GM18858 (cell line): ENCODE results near the gene ELF3.
"Not testable (repeated sequence)": the region's sequence is repeated elsewhere in the genome, so short reads cannot be mapped to it uniquely, and the experiment has no call there.

ENCODE experiments used
- ATAC-seq: cut with Tn5 transposase; IDR thresholded peaks from one replicate; pipeline ENCODE4 v1.9.1; 2021; ENCODE audit not compliant: unreplicated experiment

ELF3 gene

DNA sequence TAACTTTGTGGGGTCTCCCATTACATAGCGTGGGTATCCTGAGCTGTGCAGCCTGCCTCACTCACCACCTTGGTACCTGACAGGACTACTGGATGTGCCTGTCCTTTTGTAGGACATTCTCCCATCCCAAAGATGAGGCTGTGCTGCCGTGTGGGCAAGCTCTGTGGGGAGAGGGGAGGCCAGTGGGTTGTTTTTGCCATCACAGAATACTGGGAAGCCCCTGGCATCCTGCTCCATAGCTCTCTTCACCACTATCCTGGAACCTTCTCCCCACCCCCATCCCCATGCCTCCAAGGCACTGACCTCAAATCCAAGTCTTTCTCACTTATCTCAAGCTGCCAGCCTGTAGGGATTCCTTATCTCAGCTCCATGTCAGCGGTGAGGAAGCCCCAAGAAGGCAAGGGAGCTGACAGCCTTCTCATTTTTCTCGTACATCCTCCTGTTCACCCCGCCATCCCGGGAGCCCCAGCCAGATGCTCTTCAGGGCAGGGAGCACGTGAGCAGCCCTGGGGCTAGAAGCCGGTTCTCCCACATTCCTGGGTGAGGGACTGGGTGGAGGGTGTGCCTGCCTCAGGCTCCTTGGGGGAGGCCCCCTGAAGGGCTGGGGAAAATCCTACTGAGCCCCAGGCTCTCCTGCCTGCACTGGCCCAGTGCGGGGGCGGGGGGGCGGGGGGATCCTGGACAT lies 2.4 kb upstream of the ELF3 start:
- ATAC-seq = no peak

DNA sequence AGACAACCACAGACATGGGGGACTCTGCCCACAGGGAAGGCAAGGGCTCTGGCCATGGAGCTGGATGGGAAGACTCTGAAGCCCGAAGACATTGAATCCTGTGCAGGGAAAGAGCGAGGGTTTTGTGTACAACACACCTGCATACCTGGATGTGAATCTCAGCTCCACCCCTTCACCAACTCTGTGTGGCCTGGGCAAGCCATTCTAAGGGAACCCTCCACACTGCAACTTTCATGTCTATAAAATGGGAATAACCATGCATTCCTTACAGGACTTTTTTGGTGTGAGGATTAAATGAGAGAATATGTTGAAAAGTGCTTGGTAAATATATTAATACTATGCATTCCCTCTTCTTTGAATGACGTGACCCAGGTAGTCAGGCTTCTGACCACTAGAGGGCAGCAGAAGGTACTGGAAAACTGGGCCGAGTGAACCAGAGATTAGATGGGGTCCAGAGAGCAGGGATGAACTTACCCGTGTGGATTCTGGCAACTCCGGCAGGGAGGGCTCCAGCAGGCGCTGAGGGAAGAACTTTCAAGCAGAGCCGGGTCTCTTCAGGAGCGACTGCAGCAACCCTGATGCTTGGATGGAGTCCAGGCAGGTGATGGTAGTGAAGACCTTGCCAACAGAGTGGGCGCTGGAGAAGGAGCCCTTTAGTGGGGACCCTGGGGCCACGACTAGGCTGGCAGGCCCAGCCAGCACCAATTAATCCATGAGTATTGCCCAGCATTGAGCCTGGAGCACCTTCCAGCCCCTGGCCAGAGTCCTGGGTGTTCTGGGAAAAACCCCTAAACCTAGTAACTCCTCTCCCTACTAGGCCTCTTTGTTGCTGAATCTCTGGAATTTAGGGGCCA lies 834 bp upstream of the ELF3 start:
- ATAC-seq = no peak

DNA sequence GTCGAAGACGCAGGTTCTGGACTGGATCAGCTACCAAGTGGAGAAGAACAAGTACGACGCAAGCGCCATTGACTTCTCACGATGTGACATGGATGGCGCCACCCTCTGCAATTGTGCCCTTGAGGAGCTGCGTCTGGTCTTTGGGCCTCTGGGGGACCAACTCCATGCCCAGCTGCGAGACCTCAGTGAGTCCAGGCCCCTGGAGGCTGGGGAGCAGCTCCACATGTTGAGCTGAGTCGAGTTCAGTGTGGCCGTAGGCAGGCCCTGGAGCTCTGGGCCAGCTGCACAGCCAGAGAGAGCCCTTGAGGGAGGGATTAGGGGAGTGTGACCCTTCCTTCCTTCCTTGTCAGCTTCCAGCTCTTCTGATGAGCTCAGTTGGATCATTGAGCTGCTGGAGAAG lies 1.6 kb downstream of the ELF3 start:
- no peak for ATAC-seq

DNA sequence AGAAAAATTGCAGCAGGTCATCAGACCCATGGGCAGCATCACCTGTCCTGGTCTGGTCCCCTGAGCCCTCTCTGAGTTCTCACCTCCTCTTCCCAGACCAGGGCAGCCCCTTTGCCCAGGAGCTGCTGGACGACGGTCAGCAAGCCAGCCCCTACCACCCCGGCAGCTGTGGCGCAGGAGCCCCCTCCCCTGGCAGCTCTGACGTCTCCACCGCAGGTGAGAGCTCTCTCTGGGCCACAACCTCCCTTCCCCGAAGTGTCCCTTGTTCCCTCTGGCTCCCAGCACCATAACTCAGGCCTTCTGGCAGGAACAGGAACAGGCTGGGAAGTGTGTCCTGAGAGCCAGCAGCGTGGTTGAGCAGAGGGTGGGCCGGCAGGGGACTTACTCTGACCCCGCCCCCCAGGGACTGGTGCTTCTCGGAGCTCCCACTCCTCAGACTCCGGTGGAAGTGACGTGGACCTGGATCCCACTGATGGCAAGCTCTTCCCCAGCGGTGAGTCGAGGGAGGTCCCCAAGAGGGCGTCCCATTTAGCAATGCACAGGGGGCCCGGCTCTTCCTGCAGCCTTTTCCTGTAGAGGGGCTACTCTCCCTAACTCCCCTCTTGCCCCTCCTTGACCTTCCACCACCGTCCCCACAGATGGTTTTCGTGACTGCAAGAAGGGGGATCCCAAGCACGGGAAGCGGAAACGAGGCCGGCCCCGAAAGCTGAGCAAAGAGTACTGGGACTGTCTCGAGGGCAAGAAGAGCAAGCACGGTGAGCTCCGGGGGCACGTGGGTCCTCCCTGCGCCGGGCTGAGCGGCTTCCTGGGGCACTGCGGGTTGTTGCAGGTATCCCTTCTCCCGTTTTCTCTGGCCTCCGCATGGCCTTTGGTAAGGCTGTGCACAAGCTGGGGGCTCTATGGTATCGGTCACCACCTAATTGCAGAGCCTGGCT lies 2.4 kb downstream of the ELF3 start:
- no peak for ATAC-seq

DNA sequence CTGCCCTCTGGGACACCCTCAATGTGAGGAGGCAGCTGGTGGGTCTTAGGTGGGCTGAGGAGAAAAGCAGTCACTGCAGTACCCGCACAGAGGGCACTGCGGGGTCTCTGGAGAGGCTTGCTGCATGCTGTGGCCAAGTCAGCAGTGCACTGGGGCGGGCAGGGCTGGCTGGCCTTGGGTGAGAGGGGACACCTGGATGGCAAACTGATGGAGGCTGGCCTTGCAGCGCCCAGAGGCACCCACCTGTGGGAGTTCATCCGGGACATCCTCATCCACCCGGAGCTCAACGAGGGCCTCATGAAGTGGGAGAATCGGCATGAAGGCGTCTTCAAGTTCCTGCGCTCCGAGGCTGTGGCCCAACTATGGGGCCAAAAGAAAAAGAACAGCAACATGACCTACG lies 3.2 kb downstream of the ELF3 start:
- no peak for ATAC-seq

DNA sequence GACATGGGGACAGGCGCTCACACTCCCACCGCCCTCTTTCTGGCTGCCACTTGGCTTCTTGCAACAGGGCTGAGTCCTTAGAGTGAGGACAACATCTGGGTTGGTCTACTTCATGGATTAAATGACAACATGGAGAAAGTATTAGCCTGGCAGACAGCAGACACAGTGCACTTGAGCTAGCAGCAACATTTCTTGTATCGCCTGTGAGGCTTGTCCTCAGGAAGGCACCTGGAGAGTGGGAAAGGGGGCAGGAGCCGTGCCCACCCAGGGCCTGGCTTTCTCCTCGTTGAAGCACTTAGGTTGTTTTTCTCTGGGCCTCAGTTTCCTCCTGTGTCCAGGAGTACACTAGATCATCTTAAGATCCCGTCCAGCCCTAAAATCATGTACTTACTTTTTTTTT lies 3.7 kb downstream of the ELF3 start:
- ATAC-seq = no peak

DNA sequence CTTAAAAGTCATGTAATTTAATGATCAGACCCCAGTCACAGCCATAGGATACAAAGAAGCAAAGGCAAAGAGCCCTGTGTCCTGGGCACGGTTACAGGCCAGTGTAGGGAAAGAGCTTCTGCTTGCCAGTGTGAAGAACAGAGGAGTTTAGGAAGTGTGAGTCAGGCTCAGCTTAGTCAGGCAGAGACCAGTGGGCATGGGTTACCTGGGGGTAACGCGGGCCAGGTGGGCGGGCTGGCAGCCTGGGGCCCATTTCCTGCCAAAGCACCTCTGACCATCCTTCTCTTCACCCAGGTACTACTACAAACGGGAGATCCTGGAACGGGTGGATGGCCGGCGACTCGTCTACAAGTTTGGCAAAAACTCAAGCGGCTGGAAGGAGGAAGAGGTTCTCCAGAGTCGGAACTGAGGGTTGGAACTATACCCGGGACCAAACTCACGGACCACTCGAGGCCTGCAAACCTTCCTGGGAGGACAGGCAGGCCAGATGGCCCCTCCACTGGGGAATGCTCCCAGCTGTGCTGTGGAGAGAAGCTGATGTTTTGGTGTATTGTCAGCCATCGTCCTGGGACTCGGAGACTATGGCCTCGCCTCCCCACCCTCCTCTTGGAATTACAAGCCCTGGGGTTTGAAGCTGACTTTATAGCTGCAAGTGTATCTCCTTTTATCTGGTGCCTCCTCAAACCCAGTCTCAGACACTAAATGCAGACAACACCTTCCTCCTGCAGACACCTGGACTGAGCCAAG lies 4.7 kb downstream of the ELF3 start:
- ATAC-seq = no peak

DNA sequence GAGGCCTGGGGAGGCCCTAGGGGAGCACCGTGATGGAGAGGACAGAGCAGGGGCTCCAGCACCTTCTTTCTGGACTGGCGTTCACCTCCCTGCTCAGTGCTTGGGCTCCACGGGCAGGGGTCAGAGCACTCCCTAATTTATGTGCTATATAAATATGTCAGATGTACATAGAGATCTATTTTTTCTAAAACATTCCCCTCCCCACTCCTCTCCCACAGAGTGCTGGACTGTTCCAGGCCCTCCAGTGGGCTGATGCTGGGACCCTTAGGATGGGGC lies 5.2 kb downstream of the ELF3 start:
- no peak for ATAC-seq

DNA sequence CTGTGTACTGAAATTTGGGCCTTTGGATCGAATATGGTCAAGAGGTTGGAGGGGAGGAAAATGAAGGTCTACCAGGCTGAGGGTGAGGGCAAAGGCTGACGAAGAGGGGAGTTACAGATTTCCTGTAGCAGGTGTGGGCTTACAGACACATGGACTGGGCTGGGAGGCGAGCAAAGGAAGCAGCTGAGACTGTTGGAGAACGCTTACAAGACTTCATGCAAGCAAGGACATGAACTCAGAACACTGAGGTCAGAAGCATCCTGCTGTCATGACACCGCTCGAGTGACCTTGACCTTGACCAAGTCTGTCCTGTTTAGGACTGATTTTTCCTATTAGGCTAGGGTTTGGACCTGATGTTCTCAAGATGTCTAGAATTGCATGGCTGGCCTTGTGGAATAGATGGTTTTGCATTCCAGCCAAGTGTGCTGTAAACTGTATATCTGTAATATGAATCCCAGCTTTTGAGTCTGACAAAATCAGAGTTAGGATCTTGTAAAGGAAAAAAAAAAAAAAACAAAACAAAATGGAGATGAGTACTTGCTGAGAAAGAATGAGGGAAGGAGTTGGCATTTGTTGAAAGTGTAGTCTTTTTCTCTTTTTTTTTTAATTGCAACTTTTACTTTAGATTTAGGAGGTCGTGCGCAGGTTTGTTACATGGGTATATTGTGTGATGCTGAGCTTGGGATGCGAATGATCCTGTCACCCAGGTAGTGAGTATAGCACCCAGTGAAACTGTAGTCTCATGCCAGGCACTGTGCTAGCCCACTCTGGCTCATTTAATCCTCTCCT lies 5.8 kb downstream of the ELF3 start:
- ATAC-seq = no peak

DNA sequence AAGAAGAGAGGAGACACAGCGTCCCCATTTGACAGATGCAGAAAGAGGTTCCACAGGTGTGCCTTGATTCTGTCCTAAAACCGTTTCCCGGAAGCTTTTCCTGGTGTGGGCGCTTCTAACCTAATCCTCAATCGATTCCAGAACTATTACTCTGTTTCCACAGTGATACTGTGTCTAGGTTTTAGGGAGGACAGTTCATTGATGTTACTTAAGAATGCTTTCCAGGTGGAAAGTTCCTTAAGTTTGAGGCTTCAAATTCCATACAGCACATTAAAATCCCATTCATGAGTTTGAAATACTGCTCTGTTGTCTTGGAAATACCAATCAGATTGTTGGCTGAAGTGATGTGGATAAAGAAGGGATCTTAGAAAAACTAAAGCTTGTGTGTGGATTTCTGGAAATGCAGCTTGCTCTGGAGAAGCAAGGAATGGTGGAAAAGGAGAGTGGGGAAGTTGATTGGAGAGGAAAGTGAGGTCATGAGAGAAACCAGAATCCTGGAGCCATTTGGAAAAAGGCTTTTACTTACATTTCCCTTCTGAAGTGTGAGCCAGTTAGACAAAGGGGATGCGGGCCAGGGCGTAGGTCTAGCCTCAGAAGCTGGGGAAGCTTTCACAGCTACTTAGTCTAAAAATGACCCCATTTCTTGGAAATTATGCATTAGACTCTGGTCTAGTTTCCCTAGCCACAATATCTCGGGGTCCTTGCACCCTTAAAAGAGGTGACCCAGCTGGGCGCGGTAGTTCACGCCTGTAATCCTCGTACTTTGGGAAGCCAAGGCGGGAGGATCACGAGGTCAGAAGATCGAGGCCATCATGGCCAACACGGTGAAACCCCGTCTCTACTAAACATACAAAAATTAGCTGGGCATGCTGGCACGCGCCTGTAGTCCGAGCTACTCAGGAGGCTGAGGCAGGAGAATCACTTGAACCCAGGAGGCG lies 6.7 kb downstream of the ELF3 start:
- no peak for ATAC-seq

DNA sequence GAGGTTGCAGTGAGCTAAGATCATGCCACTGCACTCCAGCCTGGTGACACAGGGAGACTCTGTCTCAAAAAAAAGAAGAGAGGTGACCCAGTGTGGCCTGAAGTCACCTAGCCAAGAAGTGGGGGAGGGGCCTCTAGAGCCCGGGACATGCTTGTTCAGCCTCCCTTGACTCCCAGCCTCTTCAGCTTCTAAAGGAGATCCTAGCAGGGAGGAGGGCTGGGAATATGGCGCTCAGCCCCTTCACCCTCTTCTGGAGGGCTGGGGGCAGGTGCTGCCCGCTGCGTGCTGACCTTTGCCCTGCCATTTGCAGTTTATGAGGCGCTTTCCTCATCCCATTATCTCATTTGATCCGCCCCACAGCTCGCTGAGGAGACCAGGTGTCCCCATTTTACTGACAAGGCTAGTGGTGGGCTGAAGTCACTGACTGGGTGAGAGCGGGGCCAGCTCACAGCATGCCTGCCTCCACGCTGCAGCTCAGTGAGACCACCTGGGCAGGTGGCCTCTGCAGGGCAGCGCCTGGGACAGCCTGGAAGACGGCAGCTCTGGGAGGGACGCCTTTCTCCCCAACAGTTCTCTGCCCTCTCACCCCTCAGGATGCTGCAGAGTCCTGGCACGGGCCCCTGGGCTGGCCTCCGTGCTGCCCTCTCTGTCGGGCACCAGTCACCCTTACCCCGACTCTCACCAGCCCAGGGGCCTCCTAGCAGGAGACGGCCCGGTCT lies 7.5 kb downstream of the ELF3 start:
- no peak for ATAC-seq

DNA sequence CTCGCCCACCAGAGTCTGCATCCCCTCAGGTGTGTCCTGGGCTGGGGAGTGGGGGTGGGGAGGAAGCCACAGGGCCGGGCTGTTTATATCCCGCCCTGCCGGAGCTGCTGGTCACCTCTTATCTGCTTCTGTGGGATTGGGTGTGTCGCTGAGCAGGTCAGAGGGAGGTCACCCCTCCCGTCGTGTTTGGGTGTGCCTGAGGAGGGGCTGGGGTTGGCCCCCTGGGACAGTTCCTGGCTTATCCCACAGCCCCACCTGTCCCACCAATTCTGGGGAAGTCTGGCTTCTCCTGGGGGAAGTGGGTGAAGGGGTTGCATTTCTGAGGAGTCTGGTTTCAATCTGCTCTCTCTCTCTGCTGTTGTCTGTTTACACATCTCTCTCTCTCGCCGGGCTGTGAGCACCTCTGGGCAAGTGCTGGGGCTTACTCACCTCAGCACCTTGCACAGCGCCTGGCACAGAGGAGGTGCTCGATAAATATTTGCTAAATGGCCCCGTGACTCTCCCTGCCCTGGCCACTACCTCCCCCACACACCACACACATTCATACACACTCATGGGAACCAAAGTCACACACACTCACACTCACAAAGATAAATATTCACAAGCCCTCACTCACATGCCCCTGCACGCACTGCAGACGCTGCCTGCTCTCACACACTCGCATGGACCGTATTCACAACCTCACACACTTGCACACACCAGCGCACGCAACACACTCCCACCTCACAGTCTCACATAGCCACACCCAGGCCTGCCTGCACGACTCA lies 8.3 kb downstream of the ELF3 start:
- ATAC-seq = no peak

DNA sequence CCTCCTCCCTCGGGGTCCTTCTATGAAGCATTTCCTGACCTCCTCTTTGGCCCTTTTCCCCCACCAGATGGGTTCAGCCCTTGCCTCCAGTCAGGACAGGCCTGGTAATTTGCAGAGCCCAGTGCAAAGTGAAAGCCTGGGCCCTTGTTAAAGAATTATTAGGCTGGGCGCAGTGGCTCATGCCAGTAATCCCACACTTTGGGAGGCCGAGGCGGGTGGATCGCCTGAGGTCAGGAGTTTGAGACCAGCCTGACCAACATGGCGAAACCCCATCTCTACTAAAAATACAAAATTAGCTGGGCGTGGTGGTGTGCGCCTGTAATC lies 8.8 kb downstream of the ELF3 start:
- not testable (repeated sequence) for ATAC-seq

DNA sequence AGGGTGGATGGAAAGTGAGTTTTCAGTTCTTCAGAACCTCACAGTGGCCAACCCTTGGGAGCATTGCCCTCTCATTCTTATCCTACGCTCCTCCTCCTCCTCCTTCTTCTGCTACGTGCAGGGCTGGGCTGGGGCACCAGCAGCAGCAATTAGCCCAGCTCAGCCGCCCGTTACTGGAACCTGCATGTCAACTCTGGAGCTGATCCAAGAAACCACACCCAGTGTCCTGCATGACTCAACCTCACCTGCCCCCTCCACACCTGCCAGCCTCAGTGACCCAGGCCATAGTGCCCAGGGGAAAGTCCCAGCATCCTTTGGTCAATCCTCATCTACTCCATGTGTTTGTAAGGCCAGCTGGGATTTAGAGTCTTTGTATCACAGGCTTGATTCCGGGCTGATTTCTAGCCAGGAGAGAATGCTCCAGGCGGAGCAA lies 12.6 kb downstream of the ELF3 start:
- ATAC-seq = no peak

DNA sequence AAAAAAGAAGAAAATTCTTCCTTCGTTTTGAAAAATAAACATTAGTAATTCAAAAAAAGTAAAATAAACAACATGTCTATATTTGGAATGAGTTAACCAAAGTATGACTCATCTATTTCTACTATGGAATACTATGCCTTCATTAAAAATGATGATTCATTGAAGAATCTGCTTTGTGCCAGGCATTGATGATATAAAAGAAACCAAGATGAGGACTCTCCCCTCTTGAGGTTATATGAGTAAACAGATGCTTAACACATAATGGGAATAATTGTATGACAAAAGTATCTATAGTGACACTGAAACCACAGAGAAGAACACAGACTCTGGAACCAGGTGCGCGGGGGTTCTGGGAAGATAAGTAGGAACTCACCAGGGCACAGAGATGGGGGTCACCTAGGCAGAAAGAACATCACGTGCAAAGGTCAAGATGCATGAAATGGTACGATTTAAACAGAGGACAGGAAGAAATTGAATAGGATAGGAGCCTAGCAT lies 18.8 kb downstream of the ELF3 start:
- ATAC-seq = no peak

DNA sequence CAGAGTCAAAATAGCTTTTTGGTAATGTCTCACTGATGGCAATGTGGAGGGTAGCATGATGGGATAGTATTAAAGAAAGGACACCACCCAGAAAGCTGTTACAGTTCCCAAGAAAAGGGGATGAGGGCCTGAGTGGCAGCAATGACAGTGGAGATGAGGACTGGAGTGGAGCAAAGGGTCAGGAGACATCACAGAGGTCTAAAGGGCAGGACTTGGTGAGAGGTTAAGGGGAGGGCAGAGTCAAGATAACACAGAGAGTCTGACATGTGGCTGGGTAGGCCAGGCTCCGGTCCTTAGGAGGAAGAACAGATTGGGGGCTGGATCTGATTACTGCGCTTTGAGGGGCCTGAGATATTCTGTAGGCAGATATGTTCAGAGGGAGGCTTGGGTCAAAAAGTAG lies 19.3 kb downstream of the ELF3 start:
- ATAC-seq = no peak

DNA sequence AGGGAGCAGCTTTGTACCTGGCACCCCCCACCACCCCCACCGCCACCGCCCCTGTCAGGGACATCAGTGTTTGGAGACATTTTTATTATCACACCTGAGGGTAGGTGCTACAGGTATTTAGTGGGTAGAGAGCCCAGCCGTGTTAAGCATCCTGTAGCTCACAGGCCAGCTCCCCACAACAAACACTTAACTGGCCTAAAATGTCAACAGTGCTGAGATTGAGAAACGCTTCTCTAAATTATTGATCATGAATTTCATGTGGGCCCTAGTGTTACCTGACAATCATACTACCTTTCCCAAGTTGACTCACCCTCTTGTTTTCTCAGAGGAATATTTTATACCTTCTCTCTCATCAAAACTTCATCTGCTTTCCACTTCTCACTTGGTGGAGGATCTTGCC lies 21.4 kb downstream of the ELF3 start:
- no peak for ATAC-seq
